GM12878 (cell line): Measurements from ENCODE around the gene DUSP11. TPM values are rescaled to one million over a fixed set of nuclear protein-coding genes. Genes with fewer than 3 reads are reported as not detected.
A peak's percentile ranks its signal among the peaks of the same experiment; 100 is the strongest.

ENCODE experiments used
- CBX5 ChIP-seq: sonication (generic); IDR thresholded peaks from 2 replicates; pipeline ENCODE4 v1.6.1; 2016; ENCODE audit warnings: low read depth, moderate library complexity, mild to moderate bottlenecking, inconsistent platforms
- ESRRA ChIP-seq: IDR thresholded peaks from 2 replicates; pipeline ENCODE4 v1.6.1; 2012; ENCODE audit warnings: mild to moderate bottlenecking, low read length, improper control_type of control experiment
- ETV6 ChIP-seq, 2 experiments: fragments of 450-650 bp in 1 of 2; IDR thresholded peaks in 1 of 2; conservative IDR thresholded peaks in 1 of 2; 2 replicates each; pipeline ENCODE4 v1.6.1; 2014; ENCODE audit warnings: antibody characterized with exemption in 1 of 2, borderline replicate concordance in 1 of 2, low read depth in 1 of 2, mild to moderate bottlenecking in 1 of 2, moderate library complexity in 1 of 2
- KAT2A ChIP-seq: conservative IDR thresholded peaks from 2 replicates; pipeline ENCODE4 v1.6.1; 2011; ENCODE audit warnings: low read depth, low read length; ENCODE audit not compliant: control insufficient read depth
- MXI1 ChIP-seq: fragments of 150-350 bp; IDR thresholded peaks from 2 replicates; pipeline ENCODE4 v1.6.1; 2011; ENCODE audit warnings: low read depth, mild to moderate bottlenecking, inconsistent platforms, low read length, improper control_type of control experiment
- NFIC ChIP-seq: IDR thresholded peaks from 2 replicates; pipeline ENCODE4 v1.6.1; 2012; ENCODE audit warnings: low read depth, mild to moderate bottlenecking, inconsistent platforms, low read length, moderate library complexity
- PML ChIP-seq: IDR thresholded peaks from 2 replicates; pipeline ENCODE4 v1.6.1; 2012; ENCODE audit warnings: low read length, inconsistent platforms
- SIX5 ChIP-seq: IDR thresholded peaks from 2 replicates; pipeline ENCODE4 v1.6.1; 2011; ENCODE audit warnings: mild to moderate bottlenecking, low read depth, low read length, moderate library complexity; ENCODE audit not compliant: severe bottlenecking
- ZNF592 ChIP-seq: fragments of 450-650 bp; IDR thresholded peaks from 2 replicates; pipeline ENCODE4 v1.6.1; 2017; ENCODE audit warnings: mild to moderate bottlenecking, moderate library complexity
- polyA plus RNA-seq, 11 experiments: library from polyadenylated mRNA; depleted of rRNA in 4 of 11; unstranded in 6 of 11; stranded (reverse) in 5 of 11; fragments of >200 nt; fragmentation: Nextera tagmentation in 4 of 11; fragmentation: Illumina TruSeq in 1 of 11; extraction: Ambion mirVana in 4 of 11; extraction: Trizol in 1 of 11; gene quantifications; 1 replicate in 1 of 11; 2 replicates in 10 of 11; pipeline versions ENCODE4 v1.2.1 to v1.2.3, GENCODE V29; 2011 to 2016; ENCODE audit warnings: inconsistent platforms in 2 of 11, missing spikeins in 2 of 11, low read depth in 1 of 11
- total RNA-seq, 4 experiments: library from RNA; depleted of rRNA in 3 of 4; stranded (reverse); fragments of >200 nt in 3 of 4; fragmentation: Illumina TruSeq in 1 of 4; extraction: Trizol in 1 of 4; gene quantifications; 2 replicates each; pipeline versions ENCODE4 v1.2.1 to v1.2.3, GENCODE V29; 2013 to 2021
- TF ChIP-seq, protein P1 (sequence below): fragments of 450-650 bp; formaldehyde crosslinking; IDR thresholded peaks from 2 replicates; pipeline ENCODE4 v1.4.0; 2020; ENCODE audit warnings: mild to moderate bottlenecking, moderate library complexity

The DUSP11 gene
- total and polyA plus RNA-seq, 10 of the 15 experiments (the other 5 are each of a cell fraction or from before 2014, with no cell fraction given), result 26.4 to 78.4 (median 47.9) TPM

DNA sequence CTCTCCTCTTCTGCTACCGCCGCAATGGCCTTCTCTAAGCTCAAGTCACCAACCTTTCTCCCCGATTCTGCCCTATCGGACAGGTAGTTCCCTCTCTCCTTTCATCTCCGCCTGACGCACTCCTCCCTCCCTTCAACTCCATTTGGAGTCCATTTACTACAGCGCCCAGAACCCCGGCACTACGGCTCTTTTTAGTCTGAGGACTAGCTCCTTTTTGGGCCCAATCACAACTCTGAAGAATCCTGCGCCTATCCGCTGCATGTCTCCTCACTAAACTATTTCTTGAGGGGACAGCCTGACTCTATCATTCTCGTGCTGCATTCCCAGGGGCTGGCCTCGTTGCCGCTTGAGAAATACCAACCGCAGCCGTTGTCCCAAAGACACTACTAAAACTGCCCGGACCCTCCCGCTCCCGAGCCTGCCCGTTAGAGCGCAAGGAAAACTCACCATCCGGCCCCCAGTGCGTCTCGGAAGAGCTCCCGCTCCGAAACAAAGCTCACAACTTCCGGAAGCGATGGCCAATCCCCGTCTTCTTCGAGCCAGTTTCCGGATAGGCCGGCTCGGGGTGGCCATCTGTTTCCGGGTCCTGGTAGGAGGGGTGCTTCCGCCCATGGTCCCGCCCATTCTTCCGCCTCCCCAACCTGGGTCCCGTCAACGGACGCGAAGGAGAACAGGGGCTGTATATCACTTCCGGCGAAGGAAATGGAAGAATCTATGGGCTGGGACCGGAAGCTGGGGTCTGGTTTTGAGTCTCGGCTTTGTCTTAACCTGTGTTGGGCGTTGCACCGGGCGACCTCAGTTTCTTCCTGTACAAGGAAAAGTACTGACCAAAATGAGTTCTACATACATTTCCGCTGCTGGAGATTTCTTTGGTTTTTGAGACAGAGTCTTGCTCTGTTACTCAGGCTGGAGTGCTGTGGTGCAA, 42.8 kb downstream of the DUSP11 start, which contains the start of gene TPRKB (continued):
- TF ChIP-seq ETV6 (conservative IDR thresholded peaks at IDR 0.05 in 1 of 2, IDR thresholded peaks at IDR 0.05 in 1 of 2; ENCODE audit: borderline replicate concordance in 1 of 2, low read depth in 1 of 2) (peak in 1 of 2 experiments; percentile 94; a peak in 3 of 4 replicates), NFIC (0 out of 2 replicates have a peak, but pooled peaks have one; percentile 15), MXI1 (0 out of 2 replicates have a peak, but pooled peaks have one; percentile 38), ESRRA (no peak), PML (peak; percentile 82), SIX5 (peak; percentile 54), CBX5 (peak; percentile 95), ZNF592 (no peak), KAT2A (no peak)
- TF ChIP-seq, protein P1, sequence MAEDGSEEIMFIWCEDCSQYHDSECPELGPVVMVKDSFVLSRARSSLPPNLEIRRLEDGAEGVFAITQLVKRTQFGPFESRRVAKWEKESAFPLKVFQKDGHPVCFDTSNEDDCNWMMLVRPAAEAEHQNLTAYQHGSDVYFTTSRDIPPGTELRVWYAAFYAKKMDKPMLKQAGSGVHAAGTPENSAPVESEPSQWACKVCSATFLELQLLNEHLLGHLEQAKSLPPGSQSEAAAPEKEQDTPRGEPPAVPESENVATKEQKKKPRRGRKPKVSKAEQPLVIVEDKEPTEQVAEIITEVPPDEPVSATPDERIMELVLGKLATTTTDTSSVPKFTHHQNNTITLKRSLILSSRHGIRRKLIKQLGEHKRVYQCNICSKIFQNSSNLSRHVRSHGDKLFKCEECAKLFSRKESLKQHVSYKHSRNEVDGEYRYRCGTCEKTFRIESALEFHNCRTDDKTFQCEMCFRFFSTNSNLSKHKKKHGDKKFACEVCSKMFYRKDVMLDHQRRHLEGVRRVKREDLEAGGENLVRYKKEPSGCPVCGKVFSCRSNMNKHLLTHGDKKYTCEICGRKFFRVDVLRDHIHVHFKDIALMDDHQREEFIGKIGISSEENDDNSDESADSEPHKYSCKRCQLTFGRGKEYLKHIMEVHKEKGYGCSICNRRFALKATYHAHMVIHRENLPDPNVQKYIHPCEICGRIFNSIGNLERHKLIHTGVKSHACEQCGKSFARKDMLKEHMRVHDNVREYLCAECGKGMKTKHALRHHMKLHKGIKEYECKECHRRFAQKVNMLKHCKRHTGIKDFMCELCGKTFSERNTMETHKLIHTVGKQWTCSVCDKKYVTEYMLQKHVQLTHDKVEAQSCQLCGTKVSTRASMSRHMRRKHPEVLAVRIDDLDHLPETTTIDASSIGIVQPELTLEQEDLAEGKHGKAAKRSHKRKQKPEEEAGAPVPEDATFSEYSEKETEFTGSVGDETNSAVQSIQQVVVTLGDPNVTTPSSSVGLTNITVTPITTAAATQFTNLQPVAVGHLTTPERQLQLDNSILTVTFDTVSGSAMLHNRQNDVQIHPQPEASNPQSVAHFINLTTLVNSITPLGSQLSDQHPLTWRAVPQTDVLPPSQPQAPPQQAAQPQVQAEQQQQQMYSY (CRISPR knock-in tag), result no peak
